Activated CD8-positive, alpha-beta memory T cell treated with anti-CD3 and anti-CD28 coated beads for 4 hours (primary cell): ENCODE data around the gene OIP5.

Experiments used
- DNase-seq, 2 donors: peaks; one replicate each; pipeline ENCODE4 v3.0.0-alpha.2; 2020; ENCODE audit warnings: low read depth in 2 of 2

OIP5 gene

DNA sequence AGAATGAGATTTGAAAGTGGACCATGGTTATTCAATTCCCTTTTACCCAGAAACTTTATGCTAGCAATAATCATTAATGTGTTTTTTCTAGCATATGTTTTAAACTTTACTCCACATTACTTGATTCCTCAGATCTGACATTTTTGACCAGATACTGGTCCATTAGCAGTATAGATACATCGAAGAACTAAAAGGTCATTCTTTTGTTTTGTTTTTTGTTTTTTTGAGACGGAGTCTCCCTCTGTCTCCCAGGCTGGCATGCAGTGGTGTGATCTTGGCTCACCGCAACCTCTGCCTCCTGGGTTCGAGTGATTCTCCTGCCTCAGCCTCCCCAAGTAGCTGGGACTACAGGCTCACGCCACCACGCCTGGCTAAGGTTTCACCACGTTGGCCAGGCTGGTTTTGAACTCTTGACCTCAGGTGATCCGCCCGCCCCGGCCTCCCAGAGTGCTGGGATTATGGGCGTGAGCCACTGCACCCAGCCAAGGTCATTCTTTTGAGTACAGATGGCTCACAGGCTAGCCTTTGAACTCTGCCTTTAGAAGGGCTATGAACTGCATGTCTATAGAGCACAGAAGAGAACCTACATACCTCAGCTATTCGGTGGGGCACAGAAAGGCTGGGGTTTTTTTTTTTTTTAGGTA is 72.7 kb downstream of the OIP5 start:
- no peak for DNase-seq
